K562 (cell line): ENCODE results near the gene RAD23B. TPM values are rescaled to one million over a fixed set of nuclear protein-coding genes. Genes with fewer than 3 reads are reported as not detected.

Experiments used
- ATAC-seq: fragments of 200-7000 bp; cut with Tn5 transposase; 3 replicates; pipeline ENCODE4 v1.9.1; 2020; ENCODE audit warnings: moderate library complexity
- BruUV-seq: library from RNA; stranded (reverse); fragments of 400-500 nt; replicated peaks from 2 replicates; lab custom pipeline; 2021; lab: Mats Ljungman, UMichigan
- CTCF ChIA-PET: fragments of 300-600 bp; formaldehyde crosslinking; extraction: SDS; loops from one replicate; lab custom pipeline; 2021; ENCODE audit warnings: low intra/inter-chr PET ratio; lab: Yijun Ruan, JAX
- POLR2A ChIA-PET: fragments of 300-600, 350-650 bp; sonication (Branson Sonifier 250); formaldehyde crosslinking; extraction: SDS; loops from one replicate; lab custom pipeline; 2021; ENCODE audit warnings: antibody characterized with exemption, inconsistent platforms; lab: Yijun Ruan, JAX
- DNase-seq, 4 experiments: peaks; one replicate each; pipeline versions ENCODE4 v3.0.0 to v3.0.0-alpha.2; 2011 to 2018; ENCODE audit warnings: low spot score in 3 of 4, mixed read lengths in 3 of 4; ENCODE audit errors: extremely low read depth in 1 of 4
- FAIRE-seq: peaks from 2 replicates; lab custom pipeline; 2011; peaks lifted over from hg19 to GRCh38; lab: Jason Lieb, UNC
- H2AFZ ChIP-seq: 2 replicates; pipeline ENCODE4 v1.6.0; 2011; ENCODE audit warnings: low read depth, low read length, control low read depth, inconsistent platforms
- H3K27ac ChIP-seq: fragments of 200-600 bp; 3 replicates; pipeline ENCODE4 v1.8.0; 2011; ENCODE audit warnings: low read depth, mild to moderate bottlenecking, control low read depth, inconsistent platforms, low read length, moderate library complexity, mixed read lengths; ENCODE audit errors: extremely low read depth
- H3K27me3 ChIP-seq, 2 experiments: fragments of 300-600 bp in 1 of 2; 2 replicates in 1 of 2; 3 replicates in 1 of 2; pipeline versions ENCODE4 v1.6.0 to v1.8.0; 2011; ENCODE audit warnings: inconsistent platforms in 2 of 2, low read length in 2 of 2, mild to moderate bottlenecking in 1 of 2, mixed read lengths in 1 of 2, moderate library complexity in 1 of 2; ENCODE audit not compliant: control insufficient read depth in 2 of 2, insufficient read depth in 2 of 2
- H3K36me3 ChIP-seq: fragments of 300-600 bp; 3 replicates; pipeline ENCODE4 v1.8.0; 2011; ENCODE audit warnings: mild to moderate bottlenecking, low read length, inconsistent platforms; ENCODE audit not compliant: control insufficient read depth, insufficient read depth
- H3K4me1 ChIP-seq, 2 experiments: fragments of 200-600 bp in 1 of 2; replicated peaks in 1 of 2; 2 replicates in 1 of 2; 3 replicates in 1 of 2; pipeline versions ENCODE4 v1.5.1 to v1.8.0; 2011; ENCODE audit warnings: inconsistent platforms in 2 of 2, low read length in 2 of 2, mild to moderate bottlenecking in 1 of 2, mixed read lengths in 1 of 2, moderate library complexity in 1 of 2; ENCODE audit not compliant: control insufficient read depth in 2 of 2, insufficient read depth in 2 of 2
- H3K4me2 ChIP-seq: 2 replicates; pipeline ENCODE4 v1.6.1; 2011; ENCODE audit warnings: low read length, control low read depth, inconsistent platforms, mixed read lengths; ENCODE audit not compliant: insufficient read depth
- H3K4me3 ChIP-seq: fragments of 200-600 bp; sonication (generic), shearing (Covaris generic); 2 replicates; pipeline ENCODE4 v1.5.1; 2016; ENCODE audit warnings: control low read depth, inconsistent platforms
- H3K79me2 ChIP-seq: fragments of 200-600 bp; 3 replicates; pipeline ENCODE4 v1.8.0; 2011; ENCODE audit warnings: low read length, inconsistent platforms; ENCODE audit not compliant: control insufficient read depth, insufficient read depth
- H3K9ac ChIP-seq, 2 experiments: 2 replicates each; pipeline versions ENCODE4 v1.6.0 to v1.6.1; 2011; ENCODE audit warnings: low read depth in 2 of 2, low read length in 2 of 2, control low read depth in 1 of 2, inconsistent platforms in 1 of 2, mild to moderate bottlenecking in 1 of 2, mixed read lengths in 1 of 2; ENCODE audit not compliant: insufficient read depth in 1 of 2
- H3K9me1 ChIP-seq: one replicate; pipeline ENCODE4 v1.6.0; 2011; ENCODE audit warnings: inconsistent platforms, mild to moderate bottlenecking, low read length, moderate library complexity; ENCODE audit not compliant: control insufficient read depth, insufficient read depth
- H3K9me3 ChIP-seq: replicated peaks from 2 replicates; pipeline ENCODE4 v1.5.1; 2011; ENCODE audit warnings: low read depth, low read length, inconsistent platforms; ENCODE audit not compliant: control insufficient read depth, insufficient read depth
- H4K20me1 ChIP-seq: replicated peaks from 2 replicates; pipeline ENCODE4 v1.6.1; 2011; ENCODE audit warnings: low read length, inconsistent platforms, mixed read lengths; ENCODE audit not compliant: control insufficient read depth, insufficient read depth
- ZNF280A ChIP-seq: fragments of 450-650 bp; IDR thresholded peaks from 2 replicates; pipeline ENCODE4 v1.6.1; 2018; ENCODE audit warnings: mild to moderate bottlenecking, low read depth; ENCODE audit not compliant: partially characterized antibody
- ZNF324 ChIP-seq: fragments of 250-450 bp; sonication (Bioruptor Pico); IDR thresholded peaks from 2 replicates; pipeline ENCODE4 v1.4.0; 2020; ENCODE audit warnings: mild to moderate bottlenecking
- WGBS: fragments of 100-300 bp; shearing (Covaris generic); methylation state at CpG from one replicate; pipeline ENCODE4 v1.1.6; 2016; ENCODE audit warnings: low coverage, mixed read lengths; ENCODE audit not compliant: insufficient coverage; ENCODE audit errors: missing lambda C conversion rate; 5-methylcytosine and 5-hydroxymethylcytosine counted together
- in situ Hi-C: fragments of 300-500 bp; cut with MboI; formaldehyde crosslinking; loops from 4 replicates; pipeline ENCODE4 v1.15.0; 2018; ENCODE audit warnings: inconsistent platforms, mixed read lengths
- intact Hi-C: fragments of 100-400 bp; cut with micrococcal nuclease; formaldehyde crosslinking; loops from 2 replicates; pipeline ENCODE4 v1.14.2; 2022
- polyA plus RNA-seq, 8 experiments: library from polyadenylated mRNA; depleted of rRNA in 4 of 8; stranded (reverse) in 5 of 8; unstranded in 3 of 8; fragments of >200 nt; fragmentation: Nextera tagmentation in 2 of 8; fragmentation: Illumina TruSeq in 1 of 8; extraction: Ambion mirVana in 2 of 8; extraction: Trizol in 1 of 8; gene quantifications; 2 replicates each; pipeline versions ENCODE4 v1.2.1 to v1.2.3, GENCODE V29; 2011 to 2014; ENCODE audit warnings: inconsistent platforms in 1 of 8, missing spikeins in 1 of 8
- total RNA-seq, 7 experiments: library from RNA; depleted of rRNA in 6 of 7; stranded (reverse); fragments of >200 nt in 6 of 7; fragmentation: Illumina TruSeq in 2 of 7; extraction: Trizol in 2 of 7; gene quantifications; 2 replicates each; pipeline versions ENCODE4 v1.2.1 to v1.2.3, GENCODE V29; 2011 to 2021; ENCODE audit warnings: low replicate concordance in 1 of 7
- TF ChIP-seq, protein P1 (sequence below): fragments of 450-650 bp; formaldehyde crosslinking; IDR thresholded peaks from 2 replicates; pipeline ENCODE4 v1.4.0; 2020; ENCODE audit warnings: mild to moderate bottlenecking, mixed read lengths

Gene RAD23B
- total and polyA plus RNA-seq, 9 of the 15 experiments (the other 6 are each of a cell fraction or from before 2014, with no cell fraction given) = 14.5 to 184 (median 114) TPM

- in situ Hi-C loops = no loop called here
- Histone ChIP-seq H3K27ac (no peak overlapping the region), H3K9me3 (no peaks in the 10 kb centered on the region; the same call in 1 of the 2 replicates), H3K4me3 (no peak overlapping the region), H3K4me2 (no peak overlapping the region), H3K27me3 (no peaks in the 10 kb centered on the region), H2AFZ (no peak overlapping the region), H3K9me1 (no peaks in the 10 kb centered on the region), H4K20me1 (no peaks in the 10 kb centered on the region), H3K4me1 (no peaks in the 10 kb centered on the region), H3K36me3 (peaks cover 93% of the 10 kb centered on the region), H3K79me2 (peaks cover 55% of the 10 kb centered on the region), H3K9ac (no peak overlapping the region)
- peak; percentile 11 for FAIRE-seq
- CTCF ChIA-PET = no interaction called here
- intact Hi-C loops = no loop called here
- BruUV-seq = no TSS peak
- no peak for DNase-seq
- TF ChIP-seq, protein P1, sequence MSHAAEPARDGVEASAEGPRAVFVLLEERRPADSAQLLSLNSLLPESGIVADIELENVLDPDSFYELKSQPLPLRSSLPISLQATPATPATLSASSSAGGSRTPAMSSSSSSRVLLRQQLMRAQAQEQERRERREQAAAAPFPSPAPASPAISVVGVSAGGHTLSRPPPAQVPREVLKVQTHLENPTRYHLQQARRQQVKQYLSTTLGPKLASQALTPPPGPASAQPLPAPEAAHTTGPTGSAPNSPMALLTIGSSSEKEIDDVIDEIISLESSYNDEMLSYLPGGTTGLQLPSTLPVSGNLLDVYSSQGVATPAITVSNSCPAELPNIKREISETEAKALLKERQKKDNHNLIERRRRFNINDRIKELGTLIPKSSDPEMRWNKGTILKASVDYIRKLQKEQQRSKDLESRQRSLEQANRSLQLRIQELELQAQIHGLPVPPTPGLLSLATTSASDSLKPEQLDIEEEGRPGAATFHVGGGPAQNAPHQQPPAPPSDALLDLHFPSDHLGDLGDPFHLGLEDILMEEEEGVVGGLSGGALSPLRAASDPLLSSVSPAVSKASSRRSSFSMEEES (CRISPR knock-in tag) = peak; percentile 28
- TF ChIP-seq ZNF324 (CRISPR knock-in tag) (peak; percentile 90), ZNF280A (no peak)
- POLR2A ChIA-PET = no interaction called here
- no peak for ATAC-seq
- 94% methylated on average over 1 of the region's 1 CpG for WGBS
Observed at GRCh38 chr9:107325842-107326241, 42.8 kb downstream of the RAD23B start.
